NT2/D1 (cell line): Measurements from ENCODE around the gene NUP43.

Experiments
- SUZ12 ChIP-seq: IDR thresholded peaks from 2 replicates; pipeline ENCODE4 v1.6.1; 2011; ENCODE audit not compliant: insufficient read length, insufficient read depth; ENCODE audit errors: extremely low read depth
- YY1 ChIP-seq: IDR thresholded peaks from 2 replicates; pipeline ENCODE4 v1.6.1; 2011; ENCODE audit not compliant: insufficient read length, insufficient read depth
- ZNF274 ChIP-seq: IDR thresholded peaks from 2 replicates; pipeline ENCODE4 v1.6.1; 2011; ENCODE audit warnings: mild to moderate bottlenecking, low read depth, low read length

GRCh38 chr6:149755300-149756260 lies 9.3 kb upstream of the NUP43 start:
- TF ChIP-seq ZNF274 (no peak), SUZ12 (no peak), YY1 (no peak)
